Purkinje cell (primary cell): ENCODE results near the gene ADAT1. TPM values are rescaled to one million over a fixed set of nuclear protein-coding genes. Genes with fewer than 3 reads are reported as not detected.

Experiments used
- polyA plus RNA-seq: library from polyadenylated mRNA; unstranded; fragments of >200 nt; fragmentation: Nextera tagmentation; gene quantifications from 2 replicates; pipeline ENCODE4 v1.2.1, GENCODE V29; 2014

ADAT1 gene, protein sequence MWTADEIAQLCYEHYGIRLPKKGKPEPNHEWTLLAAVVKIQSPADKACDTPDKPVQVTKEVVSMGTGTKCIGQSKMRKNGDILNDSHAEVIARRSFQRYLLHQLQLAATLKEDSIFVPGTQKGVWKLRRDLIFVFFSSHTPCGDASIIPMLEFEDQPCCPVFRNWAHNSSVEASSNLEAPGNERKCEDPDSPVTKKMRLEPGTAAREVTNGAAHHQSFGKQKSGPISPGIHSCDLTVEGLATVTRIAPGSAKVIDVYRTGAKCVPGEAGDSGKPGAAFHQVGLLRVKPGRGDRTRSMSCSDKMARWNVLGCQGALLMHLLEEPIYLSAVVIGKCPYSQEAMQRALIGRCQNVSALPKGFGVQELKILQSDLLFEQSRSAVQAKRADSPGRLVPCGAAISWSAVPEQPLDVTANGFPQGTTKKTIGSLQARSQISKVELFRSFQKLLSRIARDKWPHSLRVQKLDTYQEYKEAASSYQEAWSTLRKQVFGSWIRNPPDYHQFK
- polyA plus RNA-seq: 5.4 and 8.0 TPM in 2 replicates

DNA sequence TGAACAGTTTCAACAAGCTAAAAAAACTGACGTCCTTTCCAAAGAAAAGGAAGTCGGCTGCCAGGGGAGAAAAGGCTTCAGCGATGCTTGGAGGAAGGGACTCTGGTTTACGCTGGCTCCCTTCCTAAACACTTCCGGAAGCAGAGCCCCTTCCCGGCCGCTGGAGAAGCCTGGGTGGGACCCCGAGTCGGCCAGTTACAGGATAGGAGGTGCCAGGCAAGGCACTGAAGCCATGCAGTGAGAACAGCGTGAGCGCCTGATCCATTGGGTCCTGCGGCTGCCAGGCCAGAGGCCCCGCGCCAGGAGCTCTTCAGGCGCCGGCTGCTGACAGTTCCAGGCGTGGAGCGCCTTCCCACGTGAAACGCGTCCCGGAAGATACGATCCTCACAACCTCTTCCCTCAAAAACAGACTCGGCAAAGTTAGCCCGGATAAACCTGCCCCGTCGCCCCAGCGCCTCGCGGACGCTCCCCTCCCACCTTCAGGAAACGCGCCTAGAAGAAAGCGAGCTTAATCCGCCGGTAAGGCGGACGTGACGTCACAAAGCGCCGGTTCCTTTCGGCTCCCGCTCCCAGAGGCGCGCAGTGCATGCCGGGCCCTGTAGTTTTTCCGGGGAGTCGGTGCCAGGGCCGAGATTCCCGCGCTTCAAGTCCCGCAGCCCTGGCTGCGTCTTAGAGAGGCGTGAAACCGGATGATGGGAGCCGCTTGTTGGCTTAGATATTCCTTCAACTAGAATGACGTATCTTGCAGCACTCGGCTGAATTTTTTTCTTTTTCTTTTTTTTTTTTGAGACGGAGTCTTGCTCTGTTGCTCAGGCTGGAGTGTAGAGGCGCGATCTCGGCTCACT is at the start of gene ADAT1:
Gene ADAT1, minus strand, starts transcription at position 521 of the 845 bp plus-strand sequence. CDS start 2,482 bp downstream, outside the sequence.

DNA sequence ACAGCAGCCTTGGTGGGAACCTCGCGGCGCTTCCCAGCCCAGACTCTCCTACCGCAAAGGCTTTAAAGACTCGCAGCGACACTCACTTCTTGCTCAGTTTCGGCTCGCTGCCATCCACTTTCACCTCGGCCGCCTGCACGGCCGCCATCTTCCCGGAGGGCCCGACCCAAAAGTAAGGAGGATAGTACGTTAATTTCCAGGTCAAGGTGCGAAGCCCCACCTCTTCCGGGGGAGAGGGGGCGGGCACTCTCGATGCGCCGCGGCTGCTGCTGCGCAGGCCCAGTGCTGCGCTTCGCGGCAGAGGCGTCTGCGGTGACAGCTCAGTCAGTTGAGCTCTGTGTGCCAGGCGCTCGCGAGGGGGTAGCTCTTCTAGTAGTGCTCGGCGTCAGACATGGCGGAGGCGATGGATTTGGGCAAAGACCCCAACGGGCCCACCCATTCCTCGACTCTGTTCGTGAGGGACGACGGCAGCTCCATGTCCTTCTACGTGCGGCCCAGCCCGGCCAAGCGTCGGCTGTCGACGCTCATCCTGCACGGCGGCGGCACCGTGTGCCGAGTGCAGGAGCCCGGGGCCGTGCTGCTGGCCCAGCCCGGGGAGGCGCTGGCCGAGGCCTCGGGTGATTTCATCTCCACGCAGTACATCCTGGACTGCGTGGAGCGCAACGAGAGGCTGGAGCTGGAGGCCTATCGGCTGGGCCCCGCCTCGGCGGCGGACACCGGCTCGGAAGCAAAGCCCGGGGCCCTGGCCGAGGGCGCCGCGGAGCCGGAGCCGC is 24.6 kb upstream of the ADAT1 start, which contains the start of the genes KARS1 and TERF2IP:
Gene KARS1, minus strand, starts transcription at position 174 of the 773 bp plus-strand sequence. Its CDS starts 26 bp downstream, at position 148.
Gene TERF2IP, plus strand, starts transcription at position 282 of the 773 bp plus-strand sequence. Its CDS starts 110 bp downstream, at position 392.

DNA sequence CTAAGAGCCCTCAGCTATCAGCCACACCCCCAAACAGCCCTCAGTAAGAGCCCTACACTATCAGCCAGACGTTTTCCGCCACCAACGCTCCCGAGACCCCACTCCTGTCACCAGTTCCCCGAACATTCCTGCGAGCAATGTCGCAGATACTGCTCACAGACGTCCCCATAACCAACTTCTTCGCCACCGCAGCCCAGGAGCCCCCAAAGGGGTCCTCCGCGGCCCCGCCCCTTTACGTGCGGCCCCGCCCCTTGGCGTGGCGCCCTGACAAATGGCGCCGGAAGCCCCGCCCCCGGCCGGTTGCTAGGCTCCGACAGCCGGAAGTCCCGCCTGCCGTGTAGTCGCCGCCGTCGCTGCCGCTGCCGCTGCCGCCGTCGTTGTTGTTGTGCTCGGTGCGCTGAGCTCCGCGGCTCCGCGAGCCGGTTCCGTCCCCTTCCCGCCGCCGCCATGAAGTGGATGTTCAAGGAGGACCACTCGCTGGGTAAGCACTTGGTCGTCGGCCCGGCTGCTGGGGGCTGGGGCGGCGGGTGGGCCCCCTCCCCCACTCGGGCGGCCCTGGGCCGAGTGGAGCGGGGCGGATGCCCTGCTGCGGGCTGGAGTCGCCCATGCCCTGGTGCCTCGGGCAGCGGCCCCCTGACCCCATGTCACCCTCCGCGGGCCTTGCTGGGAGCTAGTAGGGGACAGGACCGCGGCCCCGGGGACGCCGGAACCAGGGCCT is 56.9 kb downstream of the ADAT1 start, which contains the start of gene GABARAPL2:
Gene GABARAPL2, plus strand, starts transcription at position 340 of the 718 bp plus-strand sequence. Its CDS starts 108 bp downstream, at position 448.

DNA sequence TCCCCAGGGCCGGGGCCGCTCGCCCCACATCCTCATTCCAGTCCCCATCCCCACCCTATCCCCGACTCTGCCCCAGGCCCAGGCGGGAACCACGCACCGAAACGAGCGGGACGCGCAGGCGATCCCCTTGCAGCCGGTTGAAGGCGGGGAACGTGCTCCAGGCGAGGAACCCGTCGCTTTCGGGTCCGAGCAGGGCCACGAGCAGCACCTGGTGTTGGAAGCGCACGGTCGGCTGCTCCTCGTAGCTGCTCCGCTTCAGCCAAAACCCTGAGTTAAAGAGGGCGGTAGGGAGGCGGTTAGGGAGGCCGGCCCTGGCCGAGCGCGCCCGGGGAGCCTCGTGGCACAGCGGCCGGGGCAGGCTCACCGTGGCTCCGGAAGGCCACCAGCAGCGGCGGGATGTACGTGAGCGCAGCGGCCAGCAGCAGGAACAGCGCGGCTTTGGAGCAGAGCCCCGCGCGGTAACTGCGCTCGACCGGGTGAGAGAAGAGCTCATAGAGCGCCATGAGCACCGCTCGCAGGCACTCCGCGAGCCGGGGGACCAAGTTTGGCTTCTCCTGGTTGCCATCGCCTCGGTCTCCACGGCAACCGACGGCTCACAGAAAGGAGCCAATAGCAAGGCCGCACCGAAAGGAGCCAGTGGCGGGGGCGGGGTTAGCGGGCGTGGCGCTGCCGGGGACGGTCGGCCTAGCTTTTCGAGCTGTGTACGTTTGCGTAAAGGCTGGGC is 67.2 kb downstream of the ADAT1 start, which contains the start of gene TMEM231:
Gene TMEM231, minus strand, starts transcription at position 546 of the 724 bp plus-strand sequence. Its CDS starts 43 bp downstream, at position 503.

Other genes starting within 250 kb of the ADAT1 start
- 102 and 108 TPM in 2 replicates for gene CFDP1, start 189.8 kb downstream of the ADAT1 start, polyA plus RNA-seq
- 32.0 and 36.9 TPM in 2 replicates for gene TMEM170A, start 158.6 kb downstream of the ADAT1 start, polyA plus RNA-seq
- 0.07 TPM in 1 of 2 replicates, not detected in the other for gene CHST6, start 127.8 kb downstream of the ADAT1 start, polyA plus RNA-seq
- 0.14 TPM in 1 of 2 replicates, not detected in the other for gene CHST5, start 87.2 kb downstream of the ADAT1 start, polyA plus RNA-seq
- 6.5 and 8.3 TPM in 2 replicates for gene TMEM231, start 67.0 kb downstream of the ADAT1 start, polyA plus RNA-seq
- 3,090 and 3,287 TPM in 2 replicates for gene GABARAPL2, start 56.9 kb downstream of the ADAT1 start, polyA plus RNA-seq
- 80.5 and 116 TPM in 2 replicates for gene KARS1, start 24.4 kb upstream of the ADAT1 start, polyA plus RNA-seq
- gene TERF2IP, start 24.5 kb upstream of the ADAT1 start, polyA plus RNA-seq: 180 and 205 TPM in 2 replicates
- not detected in 2 replicates for gene CPHXL2, start 53.7 kb upstream of the ADAT1 start, polyA plus RNA-seq
- gene DUXB, start 78.2 kb upstream of the ADAT1 start, polyA plus RNA-seq: not detected in 2 replicates
- not detected in 2 replicates for gene CPHXL, start 103.2 kb upstream of the ADAT1 start, polyA plus RNA-seq